Stimulated activated CD8-positive, alpha-beta memory T cell treated with anti-CD3 and anti-CD28 coated beads, Interleukin-4, amount 100 ng/mL, for 24 hours (primary cell): ENCODE results near the gene TRAPPC10.

Experiments
- DNase-seq: peaks from one replicate; pipeline ENCODE4 v3.0.0-alpha.2; 2020; ENCODE audit warnings: low read depth

TRAPPC10 gene

DNA sequence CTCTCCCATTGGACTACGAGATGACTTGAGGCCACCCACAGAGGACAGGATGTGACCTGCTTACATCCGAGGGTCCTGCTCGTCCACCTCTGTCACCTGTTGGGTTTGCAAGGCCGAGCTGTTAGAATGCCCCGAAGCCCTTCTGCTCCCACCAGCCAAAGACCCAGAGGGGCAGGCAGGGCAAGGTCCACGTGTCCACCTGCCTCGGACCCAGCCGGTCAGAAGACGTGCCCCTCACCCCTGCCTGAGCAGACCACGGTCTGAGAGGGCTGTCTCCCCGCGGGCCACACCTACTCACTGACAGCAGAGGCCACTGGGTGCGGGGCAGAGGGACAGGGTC, 30.3 kb upstream of the TRAPPC10 start:
- DNase-seq: no peak

- DNase-seq: no peak
Observed at GRCh38 chr21:43982489-43983078, 29.5 kb upstream of the TRAPPC10 start.

GRCh38 chr21:43983390-43983789, 28.7 kb upstream of the TRAPPC10 start:
- no peak for DNase-seq

DNA sequence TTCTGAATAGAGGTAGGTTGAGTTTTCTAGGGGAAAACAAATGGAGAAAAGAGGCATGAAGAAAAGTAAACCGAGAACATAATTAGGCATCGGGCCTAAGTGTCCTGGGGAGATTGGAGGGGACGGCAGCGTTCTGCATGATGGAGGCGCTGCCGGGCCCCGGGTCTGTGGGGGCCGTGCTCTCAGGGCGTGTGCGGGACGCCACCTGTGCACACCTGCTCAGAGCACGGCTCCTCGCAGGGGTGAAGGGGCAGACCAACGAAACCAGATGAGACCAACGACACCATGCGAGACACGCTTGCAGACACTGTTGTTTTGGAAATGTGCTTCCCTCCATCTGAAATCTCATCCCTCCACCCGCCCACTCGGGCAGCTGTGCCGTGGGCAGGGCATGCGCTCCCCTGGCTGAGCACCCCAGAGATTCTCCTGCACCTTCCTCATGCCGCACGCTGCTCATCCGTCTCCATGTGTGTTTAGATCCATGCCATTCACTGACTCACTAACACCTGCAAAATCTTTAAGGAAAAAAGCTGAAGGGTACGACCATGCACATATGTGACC, 28.2 kb upstream of the TRAPPC10 start:
- DNase-seq: no peak

GRCh38 chr21:43984905-43985689, 27.0 kb upstream of the TRAPPC10 start:
- no peak for DNase-seq

GRCh38 chr21:43985690-43986251, 26.3 kb upstream of the TRAPPC10 start:
- no peak for DNase-seq

DNA sequence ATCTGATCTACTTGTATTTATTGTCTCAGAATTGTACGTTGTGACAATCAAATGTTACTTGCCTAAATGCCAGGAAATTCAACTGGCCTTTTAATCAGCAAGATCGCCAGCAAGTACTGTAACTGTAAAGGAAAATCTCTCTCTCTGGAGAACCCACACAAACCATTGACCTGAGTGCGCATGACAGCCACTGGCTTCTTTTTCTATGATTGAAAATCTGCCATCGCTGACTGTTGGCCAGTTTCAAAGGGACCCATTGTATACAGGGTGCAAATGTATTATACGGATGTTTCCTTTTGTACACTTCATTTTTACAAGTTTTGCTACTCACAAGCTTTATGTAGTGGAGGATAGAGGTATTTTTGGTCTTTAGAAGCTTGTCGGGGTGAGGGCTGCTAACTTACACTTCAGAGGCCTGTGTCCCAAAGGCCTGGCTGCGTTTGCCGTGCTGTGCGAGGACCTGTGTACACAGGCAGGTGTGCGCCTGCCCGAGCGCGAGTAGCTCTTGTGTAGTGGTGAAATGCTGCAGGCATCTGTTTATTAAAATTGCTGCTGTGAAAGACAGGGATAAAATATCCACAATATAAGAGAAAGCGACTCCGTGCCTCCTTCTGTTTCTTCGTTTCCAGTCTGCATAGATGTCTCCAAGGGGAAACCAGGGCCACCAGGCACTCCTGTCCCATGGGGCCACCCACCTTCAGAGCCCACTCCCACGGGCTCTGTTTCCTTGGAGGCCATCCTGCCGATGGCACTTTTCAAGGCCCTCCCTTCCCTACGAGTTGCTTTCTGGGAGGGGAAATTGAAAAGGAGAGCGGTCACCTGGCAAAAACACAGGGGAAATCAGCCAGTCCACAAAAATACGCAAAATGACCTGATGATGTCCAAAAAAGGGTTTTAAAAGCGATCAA, 25.3 kb upstream of the TRAPPC10 start:
- no peak for DNase-seq

DNA sequence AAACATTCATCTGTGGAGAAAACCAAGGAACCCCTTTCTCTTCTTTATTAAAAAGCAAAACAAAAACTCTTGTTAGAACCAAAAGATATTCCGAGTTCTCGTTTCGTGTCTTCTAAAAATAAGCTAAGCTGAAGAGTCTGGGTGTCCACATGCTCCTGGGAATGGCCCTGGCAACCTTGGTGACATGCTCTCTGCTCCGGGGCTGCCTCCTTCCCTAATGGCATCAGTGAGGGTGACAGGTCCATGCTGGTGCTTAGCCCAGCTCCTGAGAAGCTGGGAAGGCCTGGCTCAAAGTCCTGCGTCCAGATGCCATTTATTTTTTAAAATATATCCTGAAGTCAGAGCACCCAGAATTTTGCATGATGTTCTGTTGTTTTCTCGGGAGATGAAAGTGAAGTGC, 24.6 kb upstream of the TRAPPC10 start:
- no peak for DNase-seq

GRCh38 chr21:43988016-43988415, 24.1 kb upstream of the TRAPPC10 start:
- DNase-seq: no peak

- DNase-seq: no peak
Observed at GRCh38 chr21:43988506-43989230, 23.4 kb upstream of the TRAPPC10 start.

DNA sequence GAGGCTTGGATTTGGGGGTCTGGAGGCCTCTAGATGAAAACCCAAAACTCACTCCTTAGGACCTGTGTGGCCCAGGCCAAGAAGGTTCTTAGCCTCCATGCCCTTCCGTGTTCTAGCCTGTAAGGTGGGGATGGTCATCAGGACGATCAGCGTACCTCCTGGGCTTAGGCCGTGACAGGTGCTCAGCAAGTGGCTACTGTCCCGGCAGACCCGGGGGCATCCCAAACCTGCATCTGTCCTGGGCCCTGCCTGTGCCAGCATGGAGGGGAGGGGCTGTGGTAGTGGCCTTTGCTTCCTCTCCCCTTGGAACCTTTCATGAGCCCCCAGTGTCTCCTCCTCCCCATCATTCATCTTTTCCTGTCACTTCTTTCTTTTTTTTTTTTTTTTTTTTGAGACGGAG, 22.7 kb upstream of the TRAPPC10 start:
- no peak for DNase-seq

GRCh38 chr21:43991447-43991991, 20.6 kb upstream of the TRAPPC10 start:
- no peak for DNase-seq

GRCh38 chr21:43992121-43992520, 20.0 kb upstream of the TRAPPC10 start:
- no peak for DNase-seq

GRCh38 chr21:43993420-43993934, 18.6 kb upstream of the TRAPPC10 start:
- no peak for DNase-seq

DNA sequence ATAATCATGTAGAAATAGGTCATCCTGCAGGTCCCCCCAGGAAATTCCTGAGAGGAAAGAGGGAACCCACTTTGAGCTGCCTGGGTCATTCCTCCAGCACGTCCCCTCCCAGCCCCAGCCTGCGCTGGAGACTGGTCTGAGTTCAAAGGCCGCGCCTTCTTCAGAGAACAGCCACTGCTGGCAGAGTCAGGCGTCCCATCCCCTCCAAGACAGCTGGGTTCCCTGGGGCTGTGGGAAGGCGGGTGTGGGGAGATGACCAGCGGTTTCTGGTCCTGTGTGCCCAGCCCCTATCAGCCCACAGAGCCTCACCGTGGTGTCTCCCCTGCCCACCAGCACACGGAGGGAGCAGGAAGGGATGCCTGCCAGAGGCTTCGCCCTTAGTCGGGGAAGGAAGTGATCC, 18.0 kb upstream of the TRAPPC10 start:
- no peak for DNase-seq

- no peak for DNase-seq
Observed at GRCh38 chr21:43994646-43995045, 17.5 kb upstream of the TRAPPC10 start.

GRCh38 chr21:43995521-43996105, 16.5 kb upstream of the TRAPPC10 start:
- DNase-seq: no peak

DNA sequence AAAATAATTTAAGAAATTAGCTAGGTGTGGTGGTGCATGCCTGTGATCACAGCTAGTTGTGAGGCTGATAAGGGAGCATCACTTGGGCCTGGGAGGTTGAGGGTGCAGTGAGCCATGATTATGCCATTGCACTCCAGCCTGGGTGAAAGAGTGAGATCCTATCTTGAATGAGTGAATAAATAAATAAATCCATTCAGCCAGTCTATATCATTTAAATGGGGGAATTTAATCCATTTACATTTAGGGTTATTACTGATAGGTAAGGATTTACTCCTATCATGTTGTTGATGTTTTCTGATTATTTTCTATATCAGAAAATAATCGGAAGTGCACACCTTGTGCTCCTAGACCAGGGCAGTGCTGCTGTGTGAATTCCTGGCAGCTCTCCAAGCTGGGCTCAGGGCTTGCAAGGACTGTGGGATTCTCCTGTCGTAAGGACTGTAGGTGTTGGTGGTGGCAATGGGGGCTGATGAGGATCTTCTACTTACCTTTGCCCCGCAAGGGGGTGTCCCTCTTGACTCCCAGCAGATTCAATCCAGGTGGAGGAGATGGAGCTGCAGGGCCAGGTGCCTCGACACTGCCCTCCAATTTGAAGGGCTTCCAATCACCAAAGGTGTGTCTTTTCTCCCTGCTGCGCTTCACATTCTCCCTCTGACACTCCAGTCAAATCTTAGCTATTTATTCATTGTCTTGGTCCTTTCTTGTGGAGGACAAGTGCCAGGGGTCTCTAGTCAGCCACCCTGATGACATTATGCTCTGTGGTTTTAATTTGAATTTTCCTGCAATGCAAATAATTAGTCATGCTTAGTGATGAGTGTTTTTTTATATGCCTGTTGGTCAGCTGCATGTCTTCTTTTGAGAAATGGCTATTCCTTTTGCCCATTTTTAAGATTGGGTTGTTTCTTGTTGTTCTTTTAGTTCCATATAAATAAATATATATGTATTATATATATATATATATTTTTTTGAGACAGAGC, 14.1 kb upstream of the TRAPPC10 start:
- no peak for DNase-seq

GRCh38 chr21:44000360-44000759, 11.7 kb upstream of the TRAPPC10 start:
- no peak for DNase-seq
